GM12878 (cell line): Measurements from ENCODE around the gene POU2F1. TPM values are rescaled to one million over a fixed set of nuclear protein-coding genes. Genes with fewer than 3 reads are reported as not detected.

Experiments used
- ATAC-seq: fragments of 200-7000 bp; cut with Tn5 transposase; 3 replicates; pipeline ENCODE4 v1.9.1; 2020; ENCODE audit warnings: mild to moderate bottlenecking, moderate library complexity
- BruUV-seq: library from RNA; stranded (reverse); fragments of 400-500 nt; replicated peaks from 2 replicates; lab custom pipeline; 2021; lab: Mats Ljungman, UMichigan
- CTCF ChIA-PET: fragments of 300-600 bp; sonication (Branson Sonifier 250); formaldehyde crosslinking; extraction: SDS; loops from one replicate; lab custom pipeline; 2021; ENCODE audit warnings: inconsistent platforms; lab: Yijun Ruan, JAX
- POLR2A ChIA-PET: fragments of 350-600 bp; formaldehyde crosslinking; extraction: SDS; loops from one replicate; lab custom pipeline; 2021; ENCODE audit warnings: inconsistent platforms; lab: Charles Lee
- RAD21 ChIA-PET: fragments of 300-600 bp; sonication (Branson Sonifier 250); formaldehyde crosslinking; loops from one replicate; lab custom pipeline; 2023; ENCODE audit warnings: antibody characterized with exemption; ENCODE audit not compliant: unreplicated experiment; lab: Charles Lee
- SMC1A ChIA-PET: fragments of 300-600 bp; sonication (Branson Sonifier 250); formaldehyde crosslinking; loops from one replicate; lab custom pipeline; 2023; ENCODE audit not compliant: unreplicated experiment, uncharacterized antibody; lab: Charles Lee
- DNase-seq: peaks from one replicate; pipeline ENCODE4 v3.0.0-alpha.2; 2011; ENCODE audit warnings: low read depth, low spot score
- FAIRE-seq: peaks from 3 replicates; lab custom pipeline; 2011; peaks lifted over from hg19 to GRCh38; lab: Jason Lieb, UNC
- H2AFZ ChIP-seq: 2 replicates; pipeline ENCODE4 v1.6.0; 2011; ENCODE audit warnings: low read depth, low read length, control low read depth; ENCODE audit not compliant: control insufficient read depth
- H3K27ac ChIP-seq: 2 replicates; pipeline ENCODE4 v1.5.1; 2011; ENCODE audit warnings: control low read depth; ENCODE audit not compliant: control insufficient read depth, insufficient read depth
- H3K27me3 ChIP-seq, 2 experiments: replicated peaks in 1 of 2; 2 replicates each; pipeline versions ENCODE4 v1.6.0 to v1.6.1; 2011; ENCODE audit warnings: low read length in 1 of 2; ENCODE audit not compliant: control insufficient read depth in 2 of 2, insufficient read depth in 2 of 2
- H3K36me3 ChIP-seq, 2 experiments: 2 replicates each; pipeline ENCODE4 v1.5.1; 2011; ENCODE audit warnings: low read length in 1 of 2; ENCODE audit not compliant: control insufficient read depth in 2 of 2, insufficient read depth in 2 of 2
- H3K4me1 ChIP-seq: 2 replicates; pipeline ENCODE4 v1.6.1; 2011; ENCODE audit warnings: mild to moderate bottlenecking, low read length, moderate library complexity, mixed read lengths; ENCODE audit not compliant: control insufficient read depth, insufficient read depth
- H3K4me2 ChIP-seq: 2 replicates; pipeline ENCODE4 v1.6.0; 2011; ENCODE audit warnings: control low read depth; ENCODE audit not compliant: control insufficient read depth, insufficient read depth
- H3K4me3 ChIP-seq: fragments of 200-600 bp; sonication (generic); 2 replicates; pipeline ENCODE4 v1.5.1; 2016
- H3K79me2 ChIP-seq: 2 replicates; pipeline ENCODE4 v1.6.0; 2011; ENCODE audit warnings: low read length; ENCODE audit not compliant: control insufficient read depth, insufficient read depth
- H3K9ac ChIP-seq: 2 replicates; pipeline ENCODE4 v1.8.0; 2011; ENCODE audit warnings: low read length, control low read depth, mixed read lengths; ENCODE audit not compliant: control insufficient read depth, insufficient read depth
- H3K9me3 ChIP-seq: replicated peaks from 3 replicates; pipeline ENCODE4 v1.5.1; 2011; ENCODE audit warnings: mild to moderate bottlenecking, low read length; ENCODE audit not compliant: control insufficient read depth, insufficient read depth
- H4K20me1 ChIP-seq: 2 replicates; pipeline ENCODE4 v1.6.0; 2011; ENCODE audit not compliant: control insufficient read depth, insufficient read depth
- EGR1 ChIP-seq, 2 experiments: IDR thresholded peaks; 1 replicate in 1 of 2; 2 replicates in 1 of 2; pipeline ENCODE4 v1.6.1; 2011 to 2012; ENCODE audit warnings: low read depth in 2 of 2, low read length in 2 of 2, borderline replicate concordance in 1 of 2, mild to moderate bottlenecking in 1 of 2, moderate library complexity in 1 of 2
- RAD51 ChIP-seq: fragments of 450-650 bp; IDR thresholded peaks from 2 replicates; pipeline ENCODE4 v1.6.1; 2016; ENCODE audit warnings: moderate library complexity, mild to moderate bottlenecking, inconsistent platforms
- RFX5 ChIP-seq: IDR thresholded peaks from 2 replicates; pipeline ENCODE4 v1.6.1; 2011; ENCODE audit warnings: low read depth, low read length, improper control_type of control experiment
- ZNF384 ChIP-seq: IDR thresholded peaks from 2 replicates; pipeline ENCODE4 v1.6.1; 2012; ENCODE audit warnings: low read depth, mild to moderate bottlenecking, low read length, improper control_type of control experiment, borderline replicate concordance
- in situ Hi-C: fragments of 300-500 bp; cut with MboI; formaldehyde crosslinking; loops from 9 replicates; pipeline ENCODE4 v1.14.3; 2018; ENCODE audit warnings: mixed read lengths
- intact Hi-C: fragments of 100-400 bp; cut with micrococcal nuclease; formaldehyde crosslinking; loops from one replicate; pipeline ENCODE4 v1.14.2; 2022; ENCODE audit not compliant: unreplicated experiment
- polyA plus RNA-seq, 11 experiments: library from polyadenylated mRNA; depleted of rRNA in 4 of 11; unstranded in 6 of 11; stranded (reverse) in 5 of 11; fragments of >200 nt; fragmentation: Nextera tagmentation in 4 of 11; fragmentation: Illumina TruSeq in 1 of 11; extraction: Ambion mirVana in 4 of 11; extraction: Trizol in 1 of 11; gene quantifications; 1 replicate in 1 of 11; 2 replicates in 10 of 11; pipeline versions ENCODE4 v1.2.1 to v1.2.3, GENCODE V29; 2011 to 2016; ENCODE audit warnings: inconsistent platforms in 2 of 11, missing spikeins in 2 of 11, low read depth in 1 of 11
- total RNA-seq, 4 experiments: library from RNA; depleted of rRNA in 3 of 4; stranded (reverse); fragments of >200 nt in 3 of 4; fragmentation: Illumina TruSeq in 1 of 4; extraction: Trizol in 1 of 4; gene quantifications; 2 replicates each; pipeline versions ENCODE4 v1.2.1 to v1.2.3, GENCODE V29; 2013 to 2021
- TF ChIP-seq, protein P1 (sequence below): fragments of 450-650 bp; formaldehyde crosslinking; IDR thresholded peaks from 2 replicates; pipeline ENCODE4 v1.4.0; 2020; ENCODE audit warnings: mild to moderate bottlenecking, moderate library complexity
- TF ChIP-seq, protein P2 (sequence below): fragments of 450-650 bp; IDR thresholded peaks from 2 replicates; pipeline ENCODE4 v1.6.1; 2017; ENCODE audit warnings: low read depth, mild to moderate bottlenecking, moderate library complexity

POU2F1 gene
- total and polyA plus RNA-seq, 10 of the 15 experiments (the other 5 are each of a cell fraction or from before 2014, with no cell fraction given), result 2.5 to 21.7 (median 12.5) TPM

DNA sequence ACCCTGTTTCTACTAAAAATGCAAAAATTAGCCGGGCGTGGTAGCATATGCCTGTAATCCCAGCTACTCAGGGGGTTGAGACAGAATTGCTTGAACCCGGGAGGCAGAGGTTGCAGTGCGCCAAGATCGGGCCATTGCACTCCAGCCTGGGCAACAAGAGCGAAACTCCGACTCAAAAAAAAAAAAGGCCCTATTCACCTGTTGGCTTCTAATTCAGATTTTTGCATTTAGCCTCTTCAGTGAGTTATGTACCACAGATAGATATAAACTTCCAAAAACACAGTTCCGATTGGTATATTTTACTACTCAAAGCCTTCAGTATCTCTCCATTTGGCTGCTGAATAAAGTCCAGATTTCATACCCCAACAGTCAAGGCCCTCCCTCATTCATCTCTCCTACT lies 42.7 kb downstream of the POU2F1 start (continued):
- TF ChIP-seq, protein P1, sequence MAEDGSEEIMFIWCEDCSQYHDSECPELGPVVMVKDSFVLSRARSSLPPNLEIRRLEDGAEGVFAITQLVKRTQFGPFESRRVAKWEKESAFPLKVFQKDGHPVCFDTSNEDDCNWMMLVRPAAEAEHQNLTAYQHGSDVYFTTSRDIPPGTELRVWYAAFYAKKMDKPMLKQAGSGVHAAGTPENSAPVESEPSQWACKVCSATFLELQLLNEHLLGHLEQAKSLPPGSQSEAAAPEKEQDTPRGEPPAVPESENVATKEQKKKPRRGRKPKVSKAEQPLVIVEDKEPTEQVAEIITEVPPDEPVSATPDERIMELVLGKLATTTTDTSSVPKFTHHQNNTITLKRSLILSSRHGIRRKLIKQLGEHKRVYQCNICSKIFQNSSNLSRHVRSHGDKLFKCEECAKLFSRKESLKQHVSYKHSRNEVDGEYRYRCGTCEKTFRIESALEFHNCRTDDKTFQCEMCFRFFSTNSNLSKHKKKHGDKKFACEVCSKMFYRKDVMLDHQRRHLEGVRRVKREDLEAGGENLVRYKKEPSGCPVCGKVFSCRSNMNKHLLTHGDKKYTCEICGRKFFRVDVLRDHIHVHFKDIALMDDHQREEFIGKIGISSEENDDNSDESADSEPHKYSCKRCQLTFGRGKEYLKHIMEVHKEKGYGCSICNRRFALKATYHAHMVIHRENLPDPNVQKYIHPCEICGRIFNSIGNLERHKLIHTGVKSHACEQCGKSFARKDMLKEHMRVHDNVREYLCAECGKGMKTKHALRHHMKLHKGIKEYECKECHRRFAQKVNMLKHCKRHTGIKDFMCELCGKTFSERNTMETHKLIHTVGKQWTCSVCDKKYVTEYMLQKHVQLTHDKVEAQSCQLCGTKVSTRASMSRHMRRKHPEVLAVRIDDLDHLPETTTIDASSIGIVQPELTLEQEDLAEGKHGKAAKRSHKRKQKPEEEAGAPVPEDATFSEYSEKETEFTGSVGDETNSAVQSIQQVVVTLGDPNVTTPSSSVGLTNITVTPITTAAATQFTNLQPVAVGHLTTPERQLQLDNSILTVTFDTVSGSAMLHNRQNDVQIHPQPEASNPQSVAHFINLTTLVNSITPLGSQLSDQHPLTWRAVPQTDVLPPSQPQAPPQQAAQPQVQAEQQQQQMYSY, result no peak

DNA sequence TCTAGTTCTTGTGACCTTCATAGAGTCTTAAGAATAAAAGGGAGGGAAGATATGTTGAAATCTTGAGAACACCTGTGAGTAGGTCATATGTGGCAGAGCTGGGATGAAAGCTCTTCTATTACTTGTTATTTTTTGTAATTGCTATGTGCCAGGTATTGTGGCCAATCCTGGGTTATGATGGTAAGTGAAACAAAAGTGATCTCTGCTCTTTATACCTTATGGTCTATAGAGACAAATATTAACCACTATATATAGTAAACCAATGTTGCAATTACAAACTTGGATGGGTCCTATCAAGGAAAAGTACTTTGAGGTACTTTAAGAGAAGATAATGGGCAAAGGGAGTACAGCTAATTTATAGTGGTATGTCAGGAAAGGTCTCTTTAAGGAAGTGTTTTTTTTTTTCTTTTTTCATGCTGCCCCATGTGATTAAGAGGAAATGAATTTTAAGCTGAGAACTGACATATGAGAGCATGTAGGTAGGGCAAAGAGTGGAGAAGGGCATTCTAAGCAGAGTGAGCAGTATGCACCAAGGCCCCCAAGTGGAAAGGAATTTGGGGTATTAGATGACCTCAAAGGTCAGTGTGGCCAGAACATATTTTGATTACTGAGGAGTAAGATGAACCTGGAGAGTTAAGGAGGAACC lies 43.3 kb downstream of the POU2F1 start:
- no peaks in the 10 kb centered on the region for H4K20me1 ChIP-seq
- FAIRE-seq, result peak; percentile 61
- TF ChIP-seq RAD51 (peak; percentile 59; the same call in 1 of the 2 replicates), ZNF384 (peak; percentile 86), RFX5 (no peak), EGR1 (IDR thresholded peaks at IDR 0.05; ENCODE audit: borderline replicate concordance in 1 of 2, low read depth in 2 of 2, low read length in 2 of 2) (no peak)
- TF ChIP-seq, protein P2, sequence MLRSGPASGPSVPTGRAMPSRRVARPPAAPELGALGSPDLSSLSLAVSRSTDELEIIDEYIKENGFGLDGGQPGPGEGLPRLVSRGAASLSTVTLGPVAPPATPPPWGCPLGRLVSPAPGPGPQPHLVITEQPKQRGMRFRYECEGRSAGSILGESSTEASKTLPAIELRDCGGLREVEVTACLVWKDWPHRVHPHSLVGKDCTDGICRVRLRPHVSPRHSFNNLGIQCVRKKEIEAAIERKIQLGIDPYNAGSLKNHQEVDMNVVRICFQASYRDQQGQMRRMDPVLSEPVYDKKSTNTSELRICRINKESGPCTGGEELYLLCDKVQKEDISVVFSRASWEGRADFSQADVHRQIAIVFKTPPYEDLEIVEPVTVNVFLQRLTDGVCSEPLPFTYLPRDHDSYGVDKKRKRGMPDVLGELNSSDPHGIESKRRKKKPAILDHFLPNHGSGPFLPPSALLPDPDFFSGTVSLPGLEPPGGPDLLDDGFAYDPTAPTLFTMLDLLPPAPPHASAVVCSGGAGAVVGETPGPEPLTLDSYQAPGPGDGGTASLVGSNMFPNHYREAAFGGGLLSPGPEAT, result no peak
- no peak for DNase-seq
- no peak overlapping the region for H3K9ac ChIP-seq
- CTCF ChIA-PET, result interaction anchor here (0.8 to 12.4 kb wide), 12 partner anchors 9 to 424 kb away, joined by 3 to 245 read pairs (median 6); partner anchors contain the start of gene POU2F1
- peak; percentile 65 for ATAC-seq
- no TSS peak for BruUV-seq
- in situ Hi-C loops, result loop anchor here (10.0 kb wide), 1 partner anchor 181 kb away; no protein-coding TSS in a partner anchor
- H3K4me3 ChIP-seq, result no peak overlapping the region
- H3K36me3 ChIP-seq, result no peaks in the 10 kb centered on the region
- no peaks in the 10 kb centered on the region for H3K9me3 ChIP-seq
- no peaks in the 10 kb centered on the region for H3K27me3 ChIP-seq
- peaks cover 42% of the 10 kb centered on the region for H3K79me2 ChIP-seq
- intact Hi-C loops, result loop anchor here (5.0 kb wide), 1 partner anchor 42 kb away; the partner anchor contains the start of gene POU2F1
- H2AFZ ChIP-seq, result no peak overlapping the region
- RAD21 ChIA-PET, result interaction anchor here (0.7 to 11.0 kb wide), 13 partner anchors 13 to 354 kb away, joined by 3 to 124 read pairs (median 5); partner anchors contain the start of gene POU2F1
- peak overlapping the region; percentile 38; the same call in 1 of the 2 replicates for H3K4me2 ChIP-seq
- POLR2A ChIA-PET, result interaction anchor here (0.6 to 2.4 kb wide), 10 partner anchors 9 to 168 kb away, joined by 3 to 7 read pairs (median 3); no protein-coding TSS in a partner anchor
- H3K4me1 ChIP-seq, result peaks cover 10% of the 10 kb centered on the region; the same call in 1 of the 2 replicates
- H3K27ac ChIP-seq, result peak overlapping the region; percentile 42
- SMC1A ChIA-PET, result interaction anchor here (0.6 to 9.8 kb wide), 15 partner anchors 10 to 276 kb away, joined by 3 to 73 read pairs (median 6); partner anchors contain the start of gene POU2F1
